Left hindlimb (tissue), 1 donor: ENCODE results near the gene FEZF1.

Source experiments
- DNase-seq: peaks from one replicate; pipeline ENCODE4 v3.0.0-alpha.2; 2018

Gene FEZF1

DNA sequence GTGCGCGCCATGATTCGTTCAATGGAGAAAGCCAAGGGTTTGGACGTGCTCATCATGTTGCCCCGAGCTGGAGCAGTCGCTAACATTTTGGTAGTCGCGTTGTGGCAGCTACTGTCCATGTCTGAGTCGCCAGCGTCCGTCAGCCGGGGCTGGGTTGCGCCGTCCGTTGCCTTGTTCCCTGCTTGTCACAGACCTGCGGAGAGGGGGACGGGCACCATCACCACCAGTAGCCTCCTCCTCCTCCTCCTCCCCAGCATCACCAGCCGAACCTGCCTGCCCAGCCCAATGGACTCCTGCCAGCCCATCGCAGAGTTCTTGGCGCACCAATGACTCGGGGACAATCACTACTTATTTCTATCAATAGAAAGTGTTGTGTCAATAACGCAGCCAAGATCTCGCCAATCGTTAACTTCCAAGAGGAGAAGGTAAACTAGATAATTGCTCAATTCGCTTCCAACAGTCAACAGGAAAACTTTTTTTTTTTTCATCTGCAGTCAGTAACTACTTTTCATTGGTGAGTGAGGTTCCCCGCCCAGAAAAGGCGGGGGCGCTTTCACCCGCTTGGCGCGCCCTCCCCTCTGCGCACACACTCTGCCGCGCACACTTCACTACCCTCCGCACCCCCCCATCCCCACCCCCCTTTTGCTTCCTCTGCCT is at the start of gene FEZF1:
FEZF1 (minus strand) TSS at position 432 of the 657 bp plus-strand sequence; CDS start at position 119, 313 bp downstream.
- DNase-seq, result no peak

DNA sequence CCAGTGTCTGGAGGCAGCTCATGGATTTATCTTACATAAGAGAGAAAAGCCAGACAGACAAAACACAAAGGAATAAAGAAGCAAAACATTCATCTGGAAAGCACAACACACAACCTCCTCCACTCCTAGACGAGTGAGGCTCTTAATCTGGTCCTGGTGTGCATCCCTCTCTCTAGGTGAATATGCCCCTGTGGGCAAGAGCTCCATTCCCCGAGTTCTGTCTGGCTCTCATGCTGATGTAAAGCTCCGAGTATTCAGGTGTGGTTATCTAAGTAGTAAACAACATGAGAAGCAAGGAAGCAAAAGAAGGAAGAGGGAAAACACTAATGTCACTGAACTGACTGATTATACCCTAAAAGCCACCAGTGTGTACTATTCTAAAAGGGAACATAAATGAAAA is 47.9 kb upstream of the FEZF1 start:
- no peak for DNase-seq

DNA sequence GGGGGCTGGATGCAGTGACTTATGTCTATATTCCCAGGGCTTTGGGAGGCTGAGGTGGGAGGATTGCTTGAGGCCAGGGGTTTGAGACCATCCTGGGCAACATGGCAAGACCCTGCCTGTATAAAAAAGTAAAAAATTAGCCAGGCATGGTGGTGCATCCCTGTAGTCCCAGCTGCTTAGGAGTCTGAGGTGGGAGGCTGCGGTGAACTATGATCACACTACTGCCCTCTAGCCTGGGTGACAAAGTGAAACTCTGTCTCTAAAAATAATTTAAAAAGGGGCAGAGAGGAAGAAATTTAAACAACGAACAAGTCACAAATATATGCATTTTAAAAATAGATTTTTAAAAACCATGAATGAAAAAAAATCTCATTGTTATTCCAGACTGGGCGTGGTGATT is 46.2 kb upstream of the FEZF1 start:
- DNase-seq, result no peak

DNA sequence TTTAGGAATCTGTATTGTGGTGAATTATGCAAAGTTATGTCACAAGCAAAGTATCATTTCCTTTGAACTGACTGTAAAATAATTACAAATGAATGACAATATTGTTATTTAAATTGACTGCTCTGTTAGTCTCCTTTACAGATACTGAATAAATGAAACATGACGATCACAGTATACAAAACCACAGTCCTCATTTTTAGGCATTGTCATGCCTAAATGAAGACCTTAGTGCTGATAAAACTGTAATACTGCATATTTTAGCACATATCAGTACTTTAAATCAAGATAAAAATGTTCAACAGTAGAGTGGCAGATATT is 39.7 kb upstream of the FEZF1 start:
- no peak for DNase-seq

DNA sequence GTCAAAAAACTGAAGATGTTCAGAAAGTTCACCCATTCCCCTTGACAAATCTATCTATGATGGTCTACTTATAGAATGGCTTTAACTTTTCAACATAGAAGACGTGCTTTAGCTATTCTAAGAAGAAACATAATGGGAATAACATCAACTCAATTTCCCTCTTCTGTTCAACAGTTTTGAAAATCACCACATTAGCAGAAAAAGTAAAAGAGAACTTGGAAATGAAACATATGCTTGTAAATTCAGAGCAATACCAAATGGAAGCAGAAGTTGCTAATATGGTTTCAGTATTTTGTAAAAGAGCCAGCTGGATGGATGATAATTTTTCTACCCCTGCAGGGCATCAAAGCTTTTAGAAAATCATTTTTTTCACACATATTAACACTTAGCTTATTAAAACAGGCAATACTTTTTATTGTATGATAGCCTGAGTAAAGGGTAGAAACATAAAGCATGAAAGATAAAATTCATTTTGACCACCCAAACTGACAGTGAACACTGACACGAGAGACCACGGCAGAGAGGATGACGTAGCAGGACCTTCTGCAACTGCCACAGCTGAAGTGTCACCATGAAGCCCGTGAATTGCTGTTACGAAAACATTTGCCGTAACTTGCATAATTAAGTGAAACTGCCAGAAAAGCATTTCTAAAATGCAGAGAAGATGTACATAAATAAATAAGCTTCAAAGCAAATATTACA is 39.2 kb upstream of the FEZF1 start:
- DNase-seq, result no peak

DNA sequence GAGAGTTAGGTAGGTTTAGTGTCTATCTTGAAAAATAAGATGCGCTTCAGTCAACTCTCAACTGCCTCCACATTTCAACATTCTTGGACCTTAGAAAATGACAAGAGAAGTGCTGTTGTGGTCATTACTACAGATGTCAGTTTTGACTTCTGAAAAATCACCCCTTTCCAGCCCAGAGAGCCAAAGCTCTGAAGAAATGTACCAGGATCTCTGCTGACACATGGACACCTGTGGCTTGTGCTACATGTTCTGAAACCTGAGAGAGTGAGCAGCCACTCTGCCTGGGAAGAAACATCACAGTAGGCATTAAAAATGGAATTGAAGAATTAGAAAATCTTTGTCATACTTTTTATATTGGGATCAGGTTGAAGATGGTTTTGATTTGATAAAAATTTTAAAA is 35.9 kb upstream of the FEZF1 start:
- DNase-seq, result no peak

DNA sequence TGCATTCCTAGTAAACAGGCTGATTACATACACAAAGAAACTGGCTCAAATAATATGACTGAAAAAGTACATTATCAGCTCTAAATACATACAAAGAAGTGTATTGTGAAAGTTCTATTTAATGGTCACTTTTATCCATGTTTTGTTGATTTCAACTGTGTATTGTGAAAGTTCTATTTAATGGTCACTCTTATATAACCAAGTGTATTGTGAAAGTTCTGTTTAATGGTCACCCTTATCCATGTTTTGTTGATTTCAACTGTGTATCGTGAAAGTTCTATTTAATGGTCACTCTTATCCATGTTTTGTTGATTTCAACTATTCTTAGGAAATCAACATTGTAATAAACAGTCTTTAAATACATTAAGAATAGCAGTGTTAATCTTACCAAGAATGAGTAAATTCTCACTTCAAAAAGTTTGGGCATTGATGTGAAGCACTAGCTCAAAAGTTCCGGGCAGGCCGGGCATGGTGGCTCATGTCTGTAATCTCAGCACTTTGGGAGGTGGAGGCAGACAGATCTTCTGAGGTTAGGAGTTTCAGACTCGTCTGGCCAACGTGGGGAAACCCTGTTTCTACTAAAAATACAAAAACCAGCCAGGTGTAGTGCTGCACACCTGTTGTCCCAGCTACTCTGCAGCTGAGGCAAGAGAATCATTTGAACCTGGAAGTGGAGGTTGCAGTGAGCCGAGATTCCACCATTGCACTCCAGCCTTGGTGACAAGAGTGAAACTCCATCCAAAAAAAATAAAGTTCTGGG is 34.8 kb upstream of the FEZF1 start:
- DNase-seq, result no peak

DNA sequence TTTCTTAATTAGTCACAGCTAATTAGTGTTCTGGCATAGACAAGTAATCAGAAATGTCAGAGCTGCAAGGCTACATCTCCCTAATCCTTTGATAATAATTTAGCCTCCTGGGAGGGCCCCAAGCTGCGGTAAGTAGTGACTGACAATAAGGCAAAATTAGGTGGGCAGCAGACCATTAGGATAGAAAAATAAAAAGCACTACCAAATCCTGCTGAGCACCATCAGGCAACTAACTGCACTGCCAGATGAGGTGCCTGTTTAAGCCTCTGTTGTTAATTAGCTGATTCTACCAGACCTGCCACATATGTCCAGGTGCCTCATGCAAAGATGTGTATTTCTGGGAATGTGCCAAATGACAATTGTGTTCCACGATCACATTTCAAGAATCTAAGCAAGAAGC is 32.5 kb upstream of the FEZF1 start:
- DNase-seq, result no peak

DNA sequence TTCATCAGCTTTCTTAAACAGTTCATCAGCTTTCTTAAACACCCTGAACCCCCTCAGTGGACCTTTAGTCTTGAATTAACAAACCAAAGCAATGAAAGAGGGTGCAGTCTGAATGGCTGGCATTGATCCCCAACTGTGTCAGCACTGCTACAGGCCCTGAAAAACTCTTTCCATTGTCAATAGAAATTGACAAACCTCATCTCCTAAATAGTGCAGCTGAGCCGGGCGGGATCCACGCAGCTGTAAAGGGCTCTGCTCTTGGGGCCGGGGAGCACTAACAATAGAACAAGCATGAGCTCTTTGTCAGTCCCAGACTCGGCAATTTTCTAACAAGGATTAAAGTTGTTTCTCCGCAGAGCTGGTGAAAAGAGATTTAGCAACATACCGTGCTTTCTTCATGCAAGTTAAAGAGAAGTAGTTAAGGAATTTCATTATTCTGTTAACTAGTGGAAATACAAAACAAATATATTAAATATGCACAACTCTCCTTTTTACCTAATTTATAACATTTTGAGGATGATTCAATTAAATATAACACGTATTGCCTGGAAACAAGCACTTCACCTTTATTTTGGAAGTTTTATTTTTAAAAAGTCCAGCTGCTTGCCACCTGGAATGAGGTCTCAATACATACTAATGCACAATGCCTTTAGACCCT is 24.7 kb upstream of the FEZF1 start:
- no peak for DNase-seq

DNA sequence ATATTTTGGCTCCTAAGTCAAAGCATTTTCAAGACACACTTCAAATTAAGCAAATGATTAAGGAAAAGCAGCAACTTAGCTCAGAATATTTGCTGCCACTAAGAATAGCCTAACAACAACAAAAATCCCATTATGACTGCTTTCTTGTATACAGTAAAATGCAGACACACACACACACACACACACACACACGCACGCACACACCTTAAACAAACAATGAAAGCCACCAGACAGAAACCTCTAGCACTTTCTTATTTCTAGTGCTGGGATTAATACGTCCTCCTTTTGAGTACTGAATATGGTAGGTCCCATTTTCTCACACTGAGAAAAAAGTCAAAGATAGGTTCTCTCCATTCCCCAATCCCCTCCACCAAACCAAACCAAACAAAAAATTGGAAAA is 23.4 kb upstream of the FEZF1 start:
- DNase-seq, result no peak

DNA sequence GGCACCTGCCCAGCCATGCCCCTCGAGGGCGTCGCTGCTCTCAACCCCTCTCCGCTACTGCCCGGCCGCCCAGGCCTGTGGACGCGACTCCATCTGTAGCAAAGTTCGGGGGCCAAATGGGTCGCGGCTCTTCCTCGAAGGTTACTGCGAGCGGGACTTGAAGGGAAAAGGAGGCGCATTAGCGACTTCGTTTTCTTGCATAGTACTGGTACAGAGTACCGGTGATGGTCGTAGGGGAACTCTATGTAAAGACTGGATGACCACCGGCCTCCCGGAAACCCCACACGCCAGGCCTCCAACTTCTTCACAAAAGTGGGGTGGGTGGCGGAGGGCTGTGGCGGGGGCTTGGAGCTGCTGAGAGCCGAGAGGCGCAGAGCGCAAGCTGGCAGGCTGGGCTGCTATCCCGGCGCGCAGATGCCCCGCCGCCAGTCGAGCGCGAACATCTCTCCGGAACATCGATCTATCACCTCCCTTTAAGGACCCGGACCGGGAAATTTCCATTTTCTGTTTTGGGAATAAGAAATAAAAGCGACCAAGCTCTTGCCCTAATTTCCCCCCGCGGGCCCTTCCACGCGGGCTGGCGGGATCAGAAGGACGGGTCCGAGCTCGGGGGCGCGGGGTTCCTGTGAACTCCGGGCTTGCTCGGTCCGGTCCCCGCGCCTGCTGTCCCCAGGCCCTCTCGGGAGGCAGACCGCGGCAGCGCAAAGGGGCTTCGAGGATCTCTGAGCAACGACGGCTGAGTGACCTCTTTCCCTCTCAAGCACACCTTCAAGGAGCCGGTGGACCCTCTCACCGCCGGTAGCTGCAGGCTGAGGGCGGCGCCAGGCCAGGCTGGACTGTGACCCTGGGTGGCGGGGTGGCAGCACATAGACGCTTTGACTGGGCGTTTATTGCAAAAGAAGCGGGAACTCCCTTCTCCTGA is 12.2 kb upstream of the FEZF1 start:
- DNase-seq, result no peak

DNA sequence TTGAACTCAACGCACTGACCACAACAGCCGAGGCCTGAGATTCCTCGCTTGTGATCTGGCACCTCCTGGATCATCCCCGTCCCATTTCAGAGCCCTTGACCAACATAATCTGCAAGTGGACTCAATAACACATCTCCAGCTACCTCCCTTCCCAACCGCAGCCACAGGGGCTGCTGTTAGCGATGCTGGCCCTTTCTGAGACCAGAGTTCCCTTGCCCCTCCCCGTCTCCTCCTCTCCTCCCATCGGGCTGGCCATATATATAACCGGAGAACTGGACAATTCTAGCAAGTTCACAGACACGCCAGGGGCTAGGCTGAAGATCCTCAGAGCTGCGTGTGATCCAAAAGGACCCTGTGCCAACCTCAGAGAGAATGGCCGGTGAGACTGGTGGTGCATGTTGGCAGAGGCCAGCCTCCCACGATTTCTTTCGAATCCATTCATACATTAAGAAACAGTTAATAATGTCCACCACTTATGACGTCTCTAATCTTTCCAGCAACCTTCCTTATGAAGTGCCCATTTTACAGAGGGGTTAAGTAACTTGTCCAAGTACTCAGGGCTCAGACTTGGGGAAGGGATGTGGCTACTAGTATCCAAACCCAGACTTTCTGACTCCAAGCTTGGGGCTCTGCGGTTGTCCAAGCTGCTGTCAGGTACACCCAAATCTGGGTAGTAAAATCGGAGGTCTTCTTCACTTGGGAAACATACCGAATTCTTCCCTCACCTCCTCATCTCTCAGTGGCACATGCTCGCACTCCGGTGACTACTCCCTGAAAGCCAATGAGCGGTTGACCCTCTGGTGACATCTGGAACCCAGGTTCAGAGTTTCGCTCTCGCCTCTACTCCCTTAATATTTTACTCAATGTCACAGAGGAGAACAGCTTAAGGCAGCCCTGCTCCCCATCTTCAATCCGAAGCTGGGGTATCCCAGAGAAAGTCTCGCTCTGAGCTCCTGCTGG is 11.2 kb upstream of the FEZF1 start:
- DNase-seq, result no peak

DNA sequence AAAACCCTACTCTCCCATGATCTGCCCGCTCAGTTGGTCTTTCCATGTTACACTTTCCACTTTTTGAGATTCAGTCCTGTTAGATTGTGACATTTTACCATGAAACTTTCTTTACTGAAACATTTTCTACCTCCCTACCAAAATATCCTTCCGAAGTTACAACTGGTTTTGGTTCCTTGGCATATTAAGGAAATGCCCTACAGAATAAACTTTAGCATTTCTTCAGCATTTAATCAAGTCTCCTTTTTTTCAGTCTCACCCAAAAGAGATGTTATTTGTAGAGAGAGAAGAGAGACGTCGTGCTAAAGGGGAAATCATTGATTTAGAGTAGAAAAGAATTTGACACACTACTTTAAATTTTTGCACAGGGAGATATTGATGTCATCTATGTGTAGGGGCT is 9.7 kb upstream of the FEZF1 start:
- no peak for DNase-seq

DNA sequence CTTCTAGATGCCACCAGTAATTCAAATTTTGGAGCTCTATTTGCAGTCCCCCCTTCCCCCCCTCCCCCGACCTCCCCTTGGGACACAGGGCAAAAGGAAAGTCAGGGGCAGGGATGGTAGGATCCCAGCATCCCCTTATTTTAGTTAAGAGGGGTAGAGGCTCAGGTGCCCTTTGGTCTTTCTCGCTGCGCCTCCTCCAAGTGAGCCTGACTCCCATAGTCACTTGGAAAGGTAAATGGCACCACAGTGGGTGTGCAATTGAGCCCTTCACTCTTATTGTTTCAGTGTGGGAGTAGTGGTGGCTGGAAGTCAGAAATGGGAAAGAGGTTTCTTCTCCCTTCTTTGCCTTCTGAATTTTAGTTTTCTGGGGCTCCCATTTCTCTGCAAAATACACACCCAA is 8.2 kb upstream of the FEZF1 start:
- no peak for DNase-seq

DNA sequence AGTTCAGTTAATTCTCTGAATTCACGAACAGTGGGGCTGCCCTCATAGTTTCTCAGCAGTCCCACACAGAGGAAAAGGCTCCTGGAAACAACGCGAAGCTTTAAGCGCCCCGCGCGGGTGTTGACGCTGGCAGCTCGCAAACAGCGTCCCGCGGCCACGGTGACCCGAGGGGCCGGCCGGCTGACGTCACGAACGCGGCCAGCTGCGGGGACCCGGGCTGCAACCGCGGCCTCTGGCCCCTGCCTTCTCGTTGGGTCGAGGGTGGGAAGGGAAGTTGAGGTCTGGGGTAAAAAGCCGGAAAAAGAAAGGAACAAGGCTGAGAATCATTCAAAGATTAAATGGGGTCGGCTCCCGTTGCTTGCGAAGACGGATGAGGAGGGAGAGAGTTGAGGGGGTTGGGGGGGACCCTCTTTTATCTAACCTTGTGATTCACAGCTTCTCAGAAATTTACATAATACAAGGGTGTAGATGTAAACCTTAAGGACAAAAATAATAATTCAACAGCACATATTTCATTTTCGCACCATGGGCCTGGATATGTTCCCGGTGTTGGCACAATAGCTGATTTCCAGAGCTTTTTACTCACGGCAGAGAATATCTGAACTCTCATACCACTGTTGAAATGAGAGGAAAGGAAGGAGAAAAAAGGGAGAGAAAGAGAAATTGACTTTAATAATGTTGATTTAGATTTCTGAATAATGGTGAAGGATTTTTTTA is 7.3 kb upstream of the FEZF1 start:
- DNase-seq, result no peak

DNA sequence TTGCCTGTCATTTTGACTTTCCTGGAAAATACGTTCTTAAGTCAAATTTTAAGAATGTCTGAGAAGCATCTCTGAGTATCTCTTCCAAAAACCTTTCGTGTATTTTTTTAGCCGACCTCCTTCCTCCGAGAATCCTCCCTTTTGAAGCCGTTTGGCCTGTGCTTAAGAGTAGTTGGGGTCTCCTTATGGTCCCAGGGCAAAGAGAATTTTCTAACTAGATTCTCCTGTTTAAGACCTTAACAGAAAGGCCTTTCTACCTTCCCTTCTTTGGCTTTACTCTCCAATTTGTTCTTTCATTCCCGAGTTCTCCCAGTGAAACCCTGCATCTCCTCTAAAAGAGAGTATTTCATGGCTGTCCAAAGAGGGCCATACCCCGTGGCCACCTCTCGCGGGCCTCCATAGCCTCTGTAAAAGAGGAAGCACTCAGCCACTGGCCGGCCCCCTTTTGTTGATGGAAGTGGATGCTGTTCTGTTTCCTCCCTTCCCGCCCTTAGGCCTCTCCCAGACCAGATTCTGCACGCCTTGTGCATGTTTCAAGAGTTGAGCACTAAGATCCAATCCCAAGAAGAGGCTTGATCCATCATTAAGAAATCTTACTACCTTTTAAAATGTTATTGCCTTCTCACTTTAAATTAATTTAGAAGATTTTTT is 6.6 kb upstream of the FEZF1 start:
- DNase-seq, result no peak

DNA sequence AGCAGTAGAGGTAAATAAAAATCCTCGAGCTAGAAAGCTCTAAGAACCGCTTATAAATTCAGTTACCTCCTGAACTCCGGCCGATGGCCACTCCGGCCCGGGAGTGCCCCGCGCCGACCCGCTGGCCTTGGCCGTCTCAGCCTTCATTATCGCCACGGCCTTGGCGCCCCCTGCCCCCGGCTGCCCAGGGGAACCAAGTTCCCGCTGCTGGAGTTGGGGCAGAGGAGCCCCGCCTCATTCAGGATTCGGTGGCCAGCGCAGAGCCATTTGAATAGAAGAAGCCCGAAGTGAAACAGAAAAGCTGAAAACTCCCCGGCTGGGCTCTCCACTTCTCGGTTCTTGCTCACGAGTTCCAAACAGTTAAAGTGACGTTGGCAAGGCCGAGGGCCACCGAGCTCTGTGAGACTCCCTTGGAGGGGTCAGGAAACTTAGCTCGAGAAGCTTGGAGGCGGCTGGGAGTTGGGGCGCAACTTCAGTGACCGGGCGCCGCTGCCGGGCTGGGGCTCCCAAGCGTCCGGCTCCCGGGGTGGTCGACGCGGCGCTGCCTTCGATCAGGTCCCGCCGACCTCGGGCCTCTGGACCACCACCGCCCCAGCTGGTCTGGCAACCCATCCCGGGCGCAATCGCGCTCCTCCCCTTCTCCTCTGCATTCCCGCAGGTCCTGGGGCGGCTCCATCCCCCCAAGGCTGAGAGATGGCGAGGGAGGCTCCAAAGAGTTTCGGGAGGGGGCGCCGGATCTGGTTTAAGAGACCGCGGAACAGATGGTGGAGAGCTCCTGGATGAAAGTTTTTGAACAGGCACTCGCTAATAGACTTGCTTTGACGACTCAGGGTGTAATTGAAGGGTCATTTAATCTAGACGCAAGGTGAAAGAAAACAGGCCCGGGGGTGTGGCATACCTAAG is 5.8 kb upstream of the FEZF1 start:
- DNase-seq, result peak; percentile 51

DNA sequence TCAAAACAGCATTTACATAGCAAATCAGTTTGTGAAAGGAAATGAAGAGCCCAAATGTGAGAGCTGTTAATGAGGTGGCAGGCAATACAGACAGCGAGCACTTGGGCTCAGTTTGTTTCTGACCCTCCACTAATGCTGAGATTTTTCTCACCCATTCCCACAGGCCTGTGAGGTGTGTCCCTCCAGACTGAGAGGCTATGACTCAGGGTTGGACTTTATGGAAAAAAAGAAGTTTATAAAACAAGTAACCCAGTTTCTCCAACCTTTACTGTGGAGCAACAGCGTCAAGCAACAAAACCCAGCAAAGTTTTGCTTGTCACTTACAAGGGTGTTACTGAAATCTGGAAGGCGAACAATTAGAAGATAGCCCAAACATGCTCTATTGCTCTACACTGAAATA is 4.9 kb upstream of the FEZF1 start:
- DNase-seq, result no peak

DNA sequence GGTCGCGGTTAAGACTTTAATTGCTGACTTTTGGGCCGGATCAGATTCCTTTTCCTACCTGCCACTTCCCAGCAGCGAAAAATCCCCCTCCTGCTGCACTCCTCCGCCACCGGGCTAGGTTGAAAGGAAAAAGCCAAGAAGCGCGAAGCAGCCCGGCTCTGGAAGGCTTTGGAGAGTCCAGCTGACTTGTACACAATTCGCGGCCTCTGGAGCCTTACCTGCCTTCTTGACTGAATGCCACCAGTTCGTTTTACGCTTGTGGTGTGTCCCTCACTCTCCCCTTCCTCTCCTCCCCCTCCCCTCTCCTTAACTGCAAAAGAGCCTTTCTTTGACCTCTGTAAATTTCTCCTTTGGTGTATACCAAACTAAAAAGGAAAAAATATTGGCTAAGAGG is 2.7 kb upstream of the FEZF1 start:
- DNase-seq, result no peak
